ENCODE results near the gene PADI3. TPM values are rescaled to one million over a fixed set of nuclear protein-coding genes. Genes with fewer than 3 reads are reported as not detected.

The PADI3 gene
- total and polyA plus RNA-seq, 2 donors (not counting 3 experiments of a cell fraction or from before 2014, with no cell fraction given), result not detected

DNA sequence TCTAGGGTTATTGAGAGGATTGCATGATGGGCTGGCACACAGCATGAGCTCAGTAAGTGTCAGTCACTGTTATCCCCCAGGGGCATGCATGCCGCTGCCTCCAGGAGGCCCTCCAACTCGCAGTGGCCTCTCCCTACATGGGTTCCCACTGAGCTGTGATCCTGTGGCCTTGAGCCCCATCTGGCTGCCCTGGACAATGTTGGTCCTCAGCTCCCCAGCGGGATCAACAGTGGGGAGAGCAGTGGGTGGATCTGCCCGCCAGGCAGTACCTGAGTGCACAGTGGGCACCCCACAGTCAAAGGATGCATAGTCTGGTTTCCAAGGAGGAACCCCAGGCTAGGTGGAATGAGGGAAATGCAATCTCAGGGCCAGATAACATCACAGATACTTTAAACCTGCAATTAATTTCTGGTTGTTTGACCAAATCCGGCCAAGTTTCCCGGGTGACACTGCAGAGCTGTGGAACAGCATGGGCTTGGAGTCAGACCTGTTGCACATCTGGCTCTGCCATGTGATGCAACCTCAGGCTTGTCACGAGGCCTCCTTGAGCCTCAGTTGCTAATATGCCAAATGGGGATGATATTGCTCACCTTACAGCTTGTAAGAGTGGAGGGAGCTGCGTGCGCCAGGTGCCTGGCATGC lies 9.3 kb downstream of the PADI3 start:
- FAIRE-seq (no peak), DNase-seq (ENCODE audit: low read depth, low spot score) (no peak)
- Histone ChIP-seq H4K20me1 (replicated peaks; ENCODE audit: control insufficient read depth, extremely low read depth, insufficient read depth, low read length) (no peaks in the 10 kb centered on the region), H3K9ac (replicated peaks; ENCODE audit: extremely low read depth, insufficient read depth, low read length) (no peak overlapping the region), H3K27me3 (ENCODE audit: control insufficient read depth in 2 of 2, insufficient read depth in 2 of 2, low read length in 2 of 2) (peaks cover 3% of the 10 kb centered on the region in 2 experiments), H3K4me2 (ENCODE audit: insufficient read depth, low read length) (no peak overlapping the region), H3K36me3 (ENCODE audit: control insufficient read depth in 2 of 2, extremely low read depth in 1 of 2, insufficient read depth in 2 of 2, low read length in 2 of 2) (no peaks in the 10 kb centered on the region), H3K4me1 (ENCODE audit: control insufficient read depth, extremely low read depth, insufficient read depth, low read length) (no peaks in the 10 kb centered on the region), H3K4me3 (replicated peaks in 1 of 3; ENCODE audit: insufficient read depth in 1 of 3, low read depth in 1 of 3, low read length in 3 of 3) (no peak overlapping the region), H2AFZ (ENCODE audit: low read depth, low read length) (no peak overlapping the region), H3K9me3 (replicated peaks; ENCODE audit: control insufficient read depth, insufficient read depth, low read length) (no peaks in the 10 kb centered on the region), H3K79me2 (ENCODE audit: control insufficient read depth, insufficient read depth, low read length) (no peaks in the 10 kb centered on the region), H3K9me1 (replicated peaks; ENCODE audit: control insufficient read depth, extremely low read depth, insufficient read depth, low read length) (no peaks in the 10 kb centered on the region), H3K27ac (ENCODE audit: insufficient read depth, low read depth, low read length) (no peak overlapping the region)
- intact Hi-C loops (cut with micrococcal nuclease), result no loop called here
- CTCF ChIA-PET, result interaction anchor here (0.8 to 1.7 kb wide), 5 partner anchors 11 to 21 kb away, joined by 3 to 6 read pairs (median 5); no protein-coding TSS in a partner anchor
- dilution Hi-C loops (cut with MboI; ENCODE audit: extremely low pct_ligation_motif_present, low sequenced_read_pairs), result no loop called here
- POLR2A ChIA-PET, result no interaction called here
- TF ChIP-seq, protein P1, sequence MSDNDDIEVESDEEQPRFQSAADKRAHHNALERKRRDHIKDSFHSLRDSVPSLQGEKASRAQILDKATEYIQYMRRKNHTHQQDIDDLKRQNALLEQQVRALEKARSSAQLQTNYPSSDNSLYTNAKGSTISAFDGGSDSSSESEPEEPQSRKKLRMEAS (IDR thresholded peaks at IDR 0.05; ENCODE audit: insufficient read depth, insufficient read length), result no peak
- no peak for TF ChIP-seq FOS (IDR thresholded peaks at IDR 0.05; ENCODE audit: borderline replicate concordance, insufficient read depth, low read length)
- TF ChIP-seq, protein P2, sequence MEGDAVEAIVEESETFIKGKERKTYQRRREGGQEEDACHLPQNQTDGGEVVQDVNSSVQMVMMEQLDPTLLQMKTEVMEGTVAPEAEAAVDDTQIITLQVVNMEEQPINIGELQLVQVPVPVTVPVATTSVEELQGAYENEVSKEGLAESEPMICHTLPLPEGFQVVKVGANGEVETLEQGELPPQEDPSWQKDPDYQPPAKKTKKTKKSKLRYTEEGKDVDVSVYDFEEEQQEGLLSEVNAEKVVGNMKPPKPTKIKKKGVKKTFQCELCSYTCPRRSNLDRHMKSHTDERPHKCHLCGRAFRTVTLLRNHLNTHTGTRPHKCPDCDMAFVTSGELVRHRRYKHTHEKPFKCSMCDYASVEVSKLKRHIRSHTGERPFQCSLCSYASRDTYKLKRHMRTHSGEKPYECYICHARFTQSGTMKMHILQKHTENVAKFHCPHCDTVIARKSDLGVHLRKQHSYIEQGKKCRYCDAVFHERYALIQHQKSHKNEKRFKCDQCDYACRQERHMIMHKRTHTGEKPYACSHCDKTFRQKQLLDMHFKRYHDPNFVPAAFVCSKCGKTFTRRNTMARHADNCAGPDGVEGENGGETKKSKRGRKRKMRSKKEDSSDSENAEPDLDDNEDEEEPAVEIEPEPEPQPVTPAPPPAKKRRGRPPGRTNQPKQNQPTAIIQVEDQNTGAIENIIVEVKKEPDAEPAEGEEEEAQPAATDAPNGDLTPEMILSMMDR (IDR thresholded peaks at IDR 0.05; ENCODE audit: extremely low read depth in 1 of 2, insufficient read depth in 1 of 2, low read depth in 1 of 2, low read length in 2 of 2), result no peak
- TF ChIP-seq MYC (IDR thresholded peaks at IDR 0.05; ENCODE audit: low read depth, low read length), result no peak
- TF ChIP-seq POLR2A (IDR thresholded peaks at IDR 0.05; ENCODE audit: low read depth, low read length), result no peak
- TF ChIP-seq EZH2 (IDR thresholded peaks at IDR 0.05; ENCODE audit: borderline replicate concordance, low read depth, low read length, severe bottlenecking), result no peak
- TF ChIP-seq POLR2AphosphoS5 (IDR thresholded peaks at IDR 0.05; ENCODE audit: insufficient read depth, low read depth, low read length), result no peak
- no peak for TF ChIP-seq GATA2 (IDR thresholded peaks at IDR 0.05; ENCODE audit: insufficient read depth, insufficient read length, low read depth, low read length)
- TF ChIP-seq JUN (IDR thresholded peaks at IDR 0.05; ENCODE audit: borderline replicate concordance, insufficient read depth, insufficient read length, low read depth), result no peak
- no TSS peak for BruUV-seq (replicated peaks)

Measured in endothelial cell of umbilical vein (primary cell).